OCI-LY7 (cell line): Measurements from ENCODE around the gene ADARB2. TPM values are rescaled to one million over a fixed set of nuclear protein-coding genes. Genes with fewer than 3 reads are reported as not detected.

ENCODE experiments used
- BruUV-seq: library from RNA; stranded (reverse); fragments of 400-500 nt; replicated peaks from 2 replicates; lab custom pipeline; 2021; lab: Mats Ljungman, UMichigan
- CTCF ChIA-PET: fragments of 300-600 bp; sonication (Branson Sonifier 250); formaldehyde crosslinking; loops from one replicate; lab custom pipeline; 2022; ENCODE audit warnings: antibody characterized with exemption; ENCODE audit not compliant: unreplicated experiment; lab: Charles Lee
- POLR2A ChIA-PET: fragments of 300-600 bp; sonication (Branson Sonifier 250); formaldehyde crosslinking; loops from one replicate; lab custom pipeline; 2022; ENCODE audit warnings: antibody characterized with exemption; lab: Charles Lee
- DNase-seq: peaks from one replicate; pipeline ENCODE4 v3.0.0-alpha.2; 2015; ENCODE audit warnings: low spot score
- H2AFZ ChIP-seq: fragments of 200-600 bp; sonication (generic), shearing (Covaris generic); 2 replicates; pipeline ENCODE4 v1.6.1; 2014; ENCODE audit warnings: mild to moderate bottlenecking, antibody characterized with exemption, low read length, moderate library complexity
- H3K27ac ChIP-seq: fragments of 200-600 bp; sonication (generic); 2 replicates; pipeline ENCODE4 v1.5.1; 2014; ENCODE audit warnings: mixed run types, low read depth, mild to moderate bottlenecking, moderate library complexity, low read length, inconsistent platforms; ENCODE audit not compliant: poor library complexity, severe bottlenecking
- H3K36me3 ChIP-seq: fragments of 200-600 bp; sonication (generic); 2 replicates; pipeline ENCODE4 v1.6.1; 2014; ENCODE audit warnings: mild to moderate bottlenecking, antibody characterized with exemption, low read length, moderate library complexity, mixed read lengths; ENCODE audit not compliant: insufficient read depth
- H3K4me1 ChIP-seq: fragments of 200-600 bp; sonication (generic); 2 replicates; pipeline ENCODE4 v1.5.1; 2014; ENCODE audit warnings: mild to moderate bottlenecking, low read length; ENCODE audit not compliant: insufficient read depth, poor library complexity, severe bottlenecking
- H3K4me2 ChIP-seq: fragments of 200-600 bp; sonication (generic); 2 replicates; pipeline ENCODE4 v1.6.1; 2014; ENCODE audit warnings: mild to moderate bottlenecking, low read length
- H3K4me3 ChIP-seq: fragments of 200-600 bp; sonication (generic); 2 replicates; pipeline ENCODE4 v1.5.1; 2014; ENCODE audit warnings: mild to moderate bottlenecking, low read depth, low read length; ENCODE audit not compliant: poor library complexity, severe bottlenecking
- H3K79me2 ChIP-seq: fragments of 200-600 bp; sonication (generic); 2 replicates; pipeline ENCODE4 v1.6.1; 2016; ENCODE audit warnings: low read depth, mild to moderate bottlenecking, low read length, moderate library complexity, mixed read lengths; ENCODE audit not compliant: insufficient read depth
- H3K9me2 ChIP-seq: fragments of 200-600 bp; sonication (generic); 2 replicates; pipeline ENCODE4 v1.6.1; 2016; ENCODE audit warnings: mild to moderate bottlenecking, low read length, mixed read lengths; ENCODE audit not compliant: insufficient read depth
- H3K9me3 ChIP-seq: fragments of 200-600 bp; sonication (generic); 2 replicates; pipeline ENCODE4 v1.6.1; 2014; ENCODE audit warnings: mild to moderate bottlenecking, mixed run types, low read length, mixed read lengths
- H4K20me1 ChIP-seq: fragments of 200-600 bp; sonication (generic); 2 replicates; pipeline ENCODE4 v1.6.1; 2014; ENCODE audit warnings: mild to moderate bottlenecking, antibody characterized with exemption, low read length, moderate library complexity, mixed read lengths; ENCODE audit not compliant: insufficient read depth
- CTCF ChIP-seq: fragments of 200-600 bp; sonication (generic); conservative IDR thresholded peaks from 2 replicates; pipeline ENCODE4 v1.5.1; 2014; ENCODE audit warnings: mild to moderate bottlenecking, antibody characterized with exemption, low read length, moderate library complexity, mixed read lengths
- EZH2phosphoT487 ChIP-seq: fragments of 200-600 bp; sonication (generic); IDR thresholded peaks from 2 replicates; pipeline ENCODE4 v1.6.1; 2018; ENCODE audit warnings: low read depth, borderline replicate concordance, mild to moderate bottlenecking, mixed run types, antibody characterized with exemption, low read length, moderate library complexity, mixed read lengths
- intact Hi-C: fragments of 100-400 bp; cut with micrococcal nuclease; formaldehyde crosslinking; loops from one replicate; pipeline ENCODE4 v1.10.0; 2022; ENCODE audit not compliant: unreplicated experiment
- total RNA-seq, 2 experiments: library from RNA; depleted of rRNA in 1 of 2; stranded (reverse); fragments of >200 nt in 1 of 2; shearing (Covaris generic) in 1 of 2; gene quantifications; 2 replicates each; pipeline ENCODE4 v1.2.3, GENCODE V29; 2014 to 2022

Gene ADARB2
- total RNA-seq, 2 experiments from 2014 or later = 0.03 TPM; not detected in 1

- ChIA-PET POLR2A (interaction anchor here (0.6 kb wide), 1 partner anchor 235 kb away, joined by 3 read pairs; no protein-coding TSS in a partner anchor), CTCF (no interaction called here)
- H3K4me2 ChIP-seq = no peak overlapping the region
- intact Hi-C loops = no loop called here
- H3K4me1 ChIP-seq = no peaks in the 10 kb centered on the region
- TF ChIP-seq CTCF (no peak), EZH2phosphoT487 (no peak)
- no peaks in the 10 kb centered on the region for H3K36me3 ChIP-seq
- no peaks in the 10 kb centered on the region for H4K20me1 ChIP-seq
- H2AFZ ChIP-seq = no peak overlapping the region
- H3K9me2 ChIP-seq = no peaks in the 10 kb centered on the region
- no peaks in the 10 kb centered on the region for H3K79me2 ChIP-seq
- H3K4me3 ChIP-seq = no peak overlapping the region
- DNase-seq = no peak
- no TSS peak for BruUV-seq
- H3K27ac ChIP-seq = no peak overlapping the region
- H3K9me3 ChIP-seq = no peaks in the 10 kb centered on the region
Measured at GRCh38 chr10:1185911-1186682, 551.2 kb downstream of the ADARB2 start.

GRCh38 chr10:1184541-1185430, 552.5 kb downstream of the ADARB2 start:
- Histone ChIP-seq H3K36me3 (no peaks in the 10 kb centered on the region), H3K27ac (no peak overlapping the region), H3K9me3 (no peaks in the 10 kb centered on the region), H2AFZ (no peak overlapping the region), H3K9me2 (no peaks in the 10 kb centered on the region), H3K79me2 (no peaks in the 10 kb centered on the region), H3K4me3 (no peak overlapping the region), H3K4me2 (no peak overlapping the region), H3K4me1 (no peaks in the 10 kb centered on the region), H4K20me1 (no peaks in the 10 kb centered on the region)
- BruUV-seq = no TSS peak
- TF ChIP-seq CTCF = no peak
- TF ChIP-seq EZH2phosphoT487 = no peak
- intact Hi-C loops = no loop called here
- POLR2A ChIA-PET = no interaction called here
- CTCF ChIA-PET = interaction anchor here (0.6 kb wide), 1 partner anchor 657 kb away, joined by 3 read pairs; no protein-coding TSS in a partner anchor
- DNase-seq = no peak
